ENCODE measurements around the gene PARP16.

PARP16 gene

DNA sequence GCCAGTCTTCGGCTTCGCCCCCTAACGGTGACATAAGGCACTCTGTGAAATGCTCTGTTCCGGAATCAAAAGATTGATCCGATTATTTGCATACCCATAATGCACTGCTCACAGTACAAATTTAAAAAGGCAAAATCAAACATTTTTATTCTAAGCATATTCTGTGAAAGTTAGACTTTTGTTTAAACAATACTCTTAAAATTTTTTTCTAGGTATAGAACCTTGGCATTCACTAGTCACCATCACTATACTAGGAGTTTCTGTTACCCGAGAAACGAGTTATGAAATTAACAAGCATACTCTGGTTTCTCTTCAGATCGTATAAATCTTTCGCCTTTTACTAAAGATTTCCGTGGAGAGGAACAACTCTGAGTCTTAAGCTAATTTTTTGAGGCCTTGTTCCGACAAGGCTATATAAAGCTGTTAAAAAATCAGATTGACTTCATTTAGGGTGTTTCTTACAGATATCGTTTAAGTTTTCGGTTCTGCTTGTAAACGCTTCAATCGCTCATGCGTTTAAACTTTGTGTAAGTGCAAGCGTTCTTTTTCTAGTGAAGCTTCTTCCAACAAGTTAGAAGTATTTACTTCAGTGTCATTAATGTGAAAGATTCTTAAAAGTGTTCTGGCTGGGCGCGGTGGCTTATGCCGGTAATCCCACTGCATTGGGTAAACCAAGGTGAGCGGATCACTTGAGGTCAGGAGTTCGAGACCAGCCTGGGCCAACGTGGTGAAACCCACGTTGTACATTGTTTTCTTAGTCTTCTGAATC lies 17.9 kb upstream of the PARP16 start, which contains the start of gene RNU5B-1:
Gene RNU5B-1 (plus strand): TSS at position 297 of the 769 bp plus-strand sequence.
- Histone ChIP-seq H3K79me2 (ENCODE audit: insufficient read depth, low read length) (no peaks in the 10 kb centered on the region), H3K27me3 (ENCODE audit: insufficient read depth, low read length, poor library complexity, severe bottlenecking) (no peaks in the 10 kb centered on the region), H3K4me2 (ENCODE audit: low read depth, low read length, poor library complexity, severe bottlenecking) (peak within 1 kb of the TSS; percentile 80), H3K9me3 (ENCODE audit: insufficient read depth, low read depth, low read length) (no peaks in the 10 kb centered on the region), H3K4me3 (ENCODE audit: low read length, poor library complexity, severe bottlenecking) (peak within 1 kb of the TSS; percentile 73), H3K9me2 (replicated peaks; ENCODE audit: low read depth, low read length) (no peaks in the 10 kb centered on the region), H3K9ac (ENCODE audit: low read depth, low read length, poor library complexity, severe bottlenecking) (peak within 1 kb of the TSS; percentile 82), H3F3A (ENCODE audit: low read depth) (peaks cover 8% of the 10 kb centered on the region), H3K36me3 (ENCODE audit: insufficient read depth, low read length) (no peaks in the 10 kb centered on the region), H4K20me1 (ENCODE audit: insufficient read depth, low read length, poor library complexity, severe bottlenecking) (no peaks in the 10 kb centered on the region), H3K4me1 (ENCODE audit: insufficient read depth, low read length, poor library complexity, severe bottlenecking) (peaks cover 16% of the 10 kb centered on the region), H2AFZ (ENCODE audit: low read length) (peak within 1 kb of the TSS; percentile 94)
- TF ChIP-seq, protein P1, sequence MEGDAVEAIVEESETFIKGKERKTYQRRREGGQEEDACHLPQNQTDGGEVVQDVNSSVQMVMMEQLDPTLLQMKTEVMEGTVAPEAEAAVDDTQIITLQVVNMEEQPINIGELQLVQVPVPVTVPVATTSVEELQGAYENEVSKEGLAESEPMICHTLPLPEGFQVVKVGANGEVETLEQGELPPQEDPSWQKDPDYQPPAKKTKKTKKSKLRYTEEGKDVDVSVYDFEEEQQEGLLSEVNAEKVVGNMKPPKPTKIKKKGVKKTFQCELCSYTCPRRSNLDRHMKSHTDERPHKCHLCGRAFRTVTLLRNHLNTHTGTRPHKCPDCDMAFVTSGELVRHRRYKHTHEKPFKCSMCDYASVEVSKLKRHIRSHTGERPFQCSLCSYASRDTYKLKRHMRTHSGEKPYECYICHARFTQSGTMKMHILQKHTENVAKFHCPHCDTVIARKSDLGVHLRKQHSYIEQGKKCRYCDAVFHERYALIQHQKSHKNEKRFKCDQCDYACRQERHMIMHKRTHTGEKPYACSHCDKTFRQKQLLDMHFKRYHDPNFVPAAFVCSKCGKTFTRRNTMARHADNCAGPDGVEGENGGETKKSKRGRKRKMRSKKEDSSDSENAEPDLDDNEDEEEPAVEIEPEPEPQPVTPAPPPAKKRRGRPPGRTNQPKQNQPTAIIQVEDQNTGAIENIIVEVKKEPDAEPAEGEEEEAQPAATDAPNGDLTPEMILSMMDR (conservative IDR thresholded peaks at IDR 0.05; ENCODE audit: low read length): peak; percentile 96
- TF ChIP-seq EZH2phosphoT487 (IDR thresholded peaks at IDR 0.05; ENCODE audit: borderline replicate concordance): no peak

GRCh38 chr15:65303687-65304380 lies 17.2 kb upstream of the PARP16 start:
- H3K9me3 ChIP-seq (ENCODE audit: insufficient read depth, low read depth, low read length): no peaks in the 10 kb centered on the region
- H3F3A ChIP-seq (ENCODE audit: low read depth): peaks cover 8% of the 10 kb centered on the region
- H3K9ac ChIP-seq (ENCODE audit: low read depth, low read length, poor library complexity, severe bottlenecking): peak overlapping the region; percentile 82
- peaks cover 17% of the 10 kb centered on the region for H3K4me1 ChIP-seq (ENCODE audit: insufficient read depth, low read length, poor library complexity, severe bottlenecking)
- H3K4me2 ChIP-seq (ENCODE audit: low read depth, low read length, poor library complexity, severe bottlenecking): peak overlapping the region; percentile 80
- TF ChIP-seq, protein P1 (conservative IDR thresholded peaks at IDR 0.05; ENCODE audit: low read length): no peak
- no peak for TF ChIP-seq EZH2phosphoT487 (IDR thresholded peaks at IDR 0.05; ENCODE audit: borderline replicate concordance)
- H3K4me3 ChIP-seq (ENCODE audit: low read length, poor library complexity, severe bottlenecking): peak overlapping the region; percentile 73
- peaks cover 4% of the 10 kb centered on the region; the same call in 1 of the 2 replicates for H3K79me2 ChIP-seq (ENCODE audit: insufficient read depth, low read length)
- H3K27me3 ChIP-seq (ENCODE audit: insufficient read depth, low read length, poor library complexity, severe bottlenecking): no peaks in the 10 kb centered on the region
- H2AFZ ChIP-seq (ENCODE audit: low read length): peak overlapping the region; percentile 94
- no peaks in the 10 kb centered on the region for H3K9me2 ChIP-seq (replicated peaks; ENCODE audit: low read depth, low read length)
- H4K20me1 ChIP-seq (ENCODE audit: insufficient read depth, low read length, poor library complexity, severe bottlenecking): no peaks in the 10 kb centered on the region
- no peaks in the 10 kb centered on the region for H3K36me3 ChIP-seq (ENCODE audit: insufficient read depth, low read length)

DNA sequence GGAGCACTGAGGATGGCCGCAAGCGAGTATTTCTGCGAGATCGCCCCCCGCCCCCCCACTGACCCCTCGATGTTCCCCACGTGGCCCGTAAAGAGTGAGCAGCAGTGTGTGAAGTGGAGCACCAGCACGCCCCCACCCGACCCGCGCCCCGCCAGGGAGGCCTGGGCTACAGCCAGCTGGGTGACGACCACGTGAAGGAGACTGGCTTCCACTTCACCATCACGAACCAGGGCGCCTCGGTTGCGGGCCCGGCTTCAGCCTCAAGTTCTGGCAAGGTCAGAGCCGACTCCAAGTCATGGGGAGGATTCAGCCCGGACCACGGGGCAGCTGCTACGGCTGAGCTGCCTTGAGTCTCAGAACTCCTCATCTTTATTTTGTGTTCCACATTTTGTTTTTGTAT lies 15.4 kb upstream of the PARP16 start:
- H3K9ac ChIP-seq (ENCODE audit: low read depth, low read length, poor library complexity, severe bottlenecking): no peak overlapping the region
- no peaks in the 10 kb centered on the region for H3K9me2 ChIP-seq (replicated peaks; ENCODE audit: low read depth, low read length)
- H3F3A ChIP-seq (ENCODE audit: low read depth): peaks cover 11% of the 10 kb centered on the region
- H2AFZ ChIP-seq (ENCODE audit: low read length): no peak overlapping the region
- no peak overlapping the region for H3K4me2 ChIP-seq (ENCODE audit: low read depth, low read length, poor library complexity, severe bottlenecking)
- no peak for TF ChIP-seq EZH2phosphoT487 (IDR thresholded peaks at IDR 0.05; ENCODE audit: borderline replicate concordance)
- TF ChIP-seq, protein P1 (conservative IDR thresholded peaks at IDR 0.05; ENCODE audit: low read length): no peak
- peaks cover 17% of the 10 kb centered on the region for H3K4me1 ChIP-seq (ENCODE audit: insufficient read depth, low read length, poor library complexity, severe bottlenecking)
- H3K27me3 ChIP-seq (ENCODE audit: insufficient read depth, low read length, poor library complexity, severe bottlenecking): no peaks in the 10 kb centered on the region
- no peak overlapping the region for H3K4me3 ChIP-seq (ENCODE audit: low read length, poor library complexity, severe bottlenecking)
- peaks cover 6% of the 10 kb centered on the region; the same call in 1 of the 2 replicates for H3K79me2 ChIP-seq (ENCODE audit: insufficient read depth, low read length)
- H3K36me3 ChIP-seq (ENCODE audit: insufficient read depth, low read length): no peaks in the 10 kb centered on the region
- H4K20me1 ChIP-seq (ENCODE audit: insufficient read depth, low read length, poor library complexity, severe bottlenecking): no peaks in the 10 kb centered on the region
- H3K9me3 ChIP-seq (ENCODE audit: insufficient read depth, low read depth, low read length): no peaks in the 10 kb centered on the region

All from Loucy (cell line).